GM18505 (cell line): ENCODE results near the gene ACAP2.
"Not testable (repeated sequence)": the region's sequence is repeated elsewhere in the genome, so short reads cannot be mapped to it uniquely, and the experiment has no call there.

Source experiments
- ATAC-seq: cut with Tn5 transposase; IDR thresholded peaks from one replicate; pipeline ENCODE4 v1.9.1; 2021; ENCODE audit not compliant: unreplicated experiment
- POLR2A ChIP-seq: IDR thresholded peaks from 4 replicates; pipeline ENCODE4 v1.6.1; 2011; ENCODE audit warnings: borderline replicate concordance; ENCODE audit not compliant: insufficient read depth, insufficient read length; ENCODE audit errors: extremely low read depth

ACAP2 gene

DNA sequence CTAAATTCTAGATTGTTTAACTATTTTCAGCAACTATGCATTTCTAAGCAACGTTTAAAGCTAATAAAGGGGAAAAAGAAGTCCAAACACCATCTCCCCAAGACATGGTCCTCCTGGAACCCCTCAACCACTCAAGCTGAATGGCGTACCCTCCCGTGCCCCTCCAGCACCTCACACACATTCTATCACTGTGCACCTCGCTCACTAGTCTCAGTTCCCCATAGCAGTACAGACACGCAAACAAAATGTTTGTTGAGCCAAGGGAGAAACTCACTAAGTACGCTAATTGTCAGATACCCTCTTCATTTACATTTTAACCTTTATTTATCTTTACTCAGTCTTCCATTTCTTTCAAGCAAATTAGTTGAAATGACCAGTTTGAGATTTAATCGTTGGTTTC, 48.8 kb downstream of the ACAP2 start:
- no peak for ATAC-seq
- TF ChIP-seq POLR2A, result no peak

DNA sequence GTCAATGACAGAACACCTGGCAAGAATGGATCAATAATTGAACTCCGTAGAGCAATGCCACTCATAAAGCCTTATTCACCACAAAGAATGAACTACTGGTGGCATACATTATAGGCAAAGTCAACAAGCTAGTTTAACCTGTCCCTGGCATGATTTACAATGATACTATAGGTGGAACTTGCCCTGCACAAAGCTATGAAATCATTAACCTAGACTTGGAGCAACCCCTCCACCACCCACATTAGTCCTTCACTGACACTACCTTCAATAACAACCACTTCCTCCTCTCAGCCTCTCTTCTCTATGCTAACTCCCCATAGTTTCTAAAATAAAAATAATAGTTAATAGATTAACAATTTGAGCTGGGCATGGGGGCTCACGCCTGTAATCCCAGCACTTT, 54.4 kb downstream of the ACAP2 start:
- ATAC-seq, result no peak
- no peak for TF ChIP-seq POLR2A

DNA sequence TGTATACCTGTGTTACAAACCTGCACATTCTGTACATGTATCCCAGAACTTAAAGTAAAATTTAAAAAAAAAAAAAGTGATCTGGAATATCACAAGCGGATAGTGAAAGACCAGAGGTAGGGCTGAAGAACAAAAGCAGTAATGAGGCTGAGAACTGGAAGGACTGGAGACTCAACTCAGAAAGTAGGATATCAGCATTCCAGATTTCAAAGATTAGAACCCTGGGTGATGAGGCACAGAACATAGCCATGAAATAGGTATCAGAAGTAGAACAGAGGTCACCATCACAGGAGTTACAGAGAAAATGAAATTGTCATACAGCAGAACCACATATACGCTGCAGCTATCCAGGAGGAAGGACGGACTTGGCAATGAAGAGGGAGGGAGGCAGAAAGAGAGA, 56.1 kb downstream of the ACAP2 start:
- TF ChIP-seq POLR2A, result no peak

DNA sequence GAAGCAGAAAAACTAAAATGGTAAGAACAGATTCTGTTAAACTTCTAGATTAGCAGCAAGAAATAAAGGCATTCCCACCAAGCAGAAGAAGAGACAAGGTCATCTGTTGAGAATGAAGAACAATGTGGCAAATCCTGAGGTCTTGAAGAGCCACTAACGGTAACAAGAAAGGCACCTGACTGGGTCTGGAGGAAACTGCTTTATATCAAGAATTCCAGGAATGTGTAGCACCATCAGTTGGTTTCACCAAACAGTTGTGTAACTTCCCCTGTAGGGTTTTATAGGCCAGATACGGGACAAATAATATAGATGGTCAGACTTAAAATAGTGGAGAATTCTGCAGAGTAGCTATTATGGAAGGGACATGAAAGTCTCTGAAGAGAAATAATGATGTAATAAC, 57.3 kb downstream of the ACAP2 start:
- no peak for TF ChIP-seq POLR2A
- ATAC-seq, result no peak

More for the DNA sequence above, 56.1 kb downstream of the ACAP2 start:
- ATAC-seq, result no peak

DNA sequence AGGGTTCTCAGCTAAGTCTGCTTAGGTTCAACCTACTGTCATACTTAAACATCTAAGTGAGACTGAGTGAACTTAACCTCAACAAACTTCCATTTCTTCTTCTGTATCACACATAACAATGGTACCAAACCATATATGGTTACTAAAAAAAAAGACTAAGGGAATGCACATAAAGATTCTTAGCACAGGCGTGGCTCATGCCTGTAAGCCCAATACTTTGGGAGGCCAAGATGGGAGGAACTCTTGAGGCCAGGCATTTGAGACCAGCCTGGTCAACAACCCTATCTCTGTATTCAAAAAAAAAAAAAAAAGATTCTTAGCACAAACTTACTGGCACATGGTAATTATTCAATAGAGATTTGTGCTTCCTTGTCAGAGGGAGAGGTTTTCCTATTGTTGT, 57.9 kb downstream of the ACAP2 start:
- ATAC-seq, result no peak
- no peak for TF ChIP-seq POLR2A

DNA sequence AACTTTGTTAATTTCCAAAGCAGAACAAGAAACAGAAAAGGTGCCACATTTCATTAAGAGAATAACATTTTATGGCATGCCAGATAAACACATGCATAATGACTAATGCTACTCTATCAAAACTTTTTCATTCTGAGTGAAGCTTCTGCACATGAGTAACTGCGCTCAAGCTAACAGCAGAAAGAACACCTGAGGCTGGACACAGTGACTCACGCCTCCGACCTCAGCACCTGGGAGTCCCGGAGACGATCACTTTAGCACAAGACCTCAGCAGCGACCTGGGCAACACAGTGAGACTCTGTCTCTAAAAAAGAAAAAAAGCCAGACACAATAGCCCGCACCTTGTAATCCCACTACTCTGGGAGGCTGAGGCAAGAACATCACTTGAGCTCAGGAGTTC, 70.6 kb downstream of the ACAP2 start:
- no peak for TF ChIP-seq POLR2A
- no peak for ATAC-seq

DNA sequence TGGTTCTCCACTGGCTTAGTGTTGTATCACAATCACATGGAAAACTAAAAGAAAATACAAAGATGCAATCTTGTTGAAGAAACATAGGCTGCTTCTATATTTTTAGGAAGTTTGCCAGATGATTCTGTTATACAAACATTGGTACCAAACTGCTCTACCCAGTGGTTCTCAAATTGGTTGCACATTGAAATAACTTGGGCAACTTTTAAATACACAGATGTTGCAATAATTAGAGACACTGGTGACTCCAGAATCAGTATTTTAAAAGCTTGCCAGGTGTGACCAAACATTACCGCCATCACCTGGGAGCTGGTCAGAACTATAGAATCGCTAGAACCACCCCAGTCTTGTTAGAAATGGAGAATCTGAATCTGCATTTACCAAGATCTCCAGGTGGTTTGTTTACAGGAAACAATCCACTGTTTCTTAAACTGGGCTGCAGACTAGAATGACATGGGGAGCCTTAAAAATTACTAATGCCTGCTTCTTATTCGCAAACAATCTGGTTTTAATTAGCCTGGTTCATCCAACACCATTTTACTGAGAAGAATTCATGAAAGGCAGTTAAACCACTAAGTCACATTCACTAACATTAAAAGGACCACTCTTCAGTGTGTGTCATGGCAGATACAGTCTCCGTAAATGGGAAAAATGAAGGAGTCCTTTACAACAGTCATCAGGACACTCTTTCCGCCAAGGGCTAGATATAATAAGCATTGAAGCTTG, 76.5 kb downstream of the ACAP2 start:
- no peak for ATAC-seq

DNA sequence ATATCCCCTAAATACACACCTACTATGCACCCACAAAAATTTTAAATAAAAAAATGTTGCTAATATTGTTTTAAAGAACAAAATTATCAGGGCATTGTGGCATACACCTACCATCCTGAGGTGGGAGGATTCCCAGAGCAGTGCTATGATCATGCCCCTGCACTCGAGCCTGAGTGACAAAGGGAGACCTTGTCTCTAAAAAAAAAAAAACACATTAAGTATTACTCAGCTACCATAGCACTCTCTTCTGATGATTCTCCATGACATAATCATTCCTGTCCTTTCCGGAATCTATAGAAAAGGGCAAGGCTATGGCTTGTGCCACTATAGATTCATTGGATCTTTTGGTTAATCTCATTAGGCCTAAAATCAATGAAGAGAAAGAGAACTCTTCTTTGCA, 77.4 kb downstream of the ACAP2 start:
- ATAC-seq, result no peak
- TF ChIP-seq POLR2A, result no peak

More for the DNA sequence above, 76.5 kb downstream of the ACAP2 start:
- TF ChIP-seq POLR2A, result no peak

DNA sequence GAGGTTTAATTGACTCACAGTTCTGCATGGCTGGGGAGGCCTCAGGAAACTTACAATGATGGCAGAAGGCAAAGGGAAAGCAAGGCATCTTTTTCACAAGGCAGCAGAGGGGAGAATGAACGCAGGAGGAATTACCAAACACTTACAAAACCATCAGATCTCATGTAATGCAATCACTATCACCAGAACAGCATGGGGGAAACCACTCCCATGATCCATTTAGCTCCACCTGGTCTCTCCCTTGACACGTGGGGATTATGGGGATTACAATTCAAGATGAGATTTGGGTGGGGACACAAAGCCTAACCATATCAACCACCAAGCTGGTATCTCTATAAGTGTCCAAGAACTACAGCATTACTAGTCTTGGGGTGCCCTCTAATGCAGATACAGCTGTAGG, 85.0 kb downstream of the ACAP2 start:
- not testable (repeated sequence) for ATAC-seq

DNA sequence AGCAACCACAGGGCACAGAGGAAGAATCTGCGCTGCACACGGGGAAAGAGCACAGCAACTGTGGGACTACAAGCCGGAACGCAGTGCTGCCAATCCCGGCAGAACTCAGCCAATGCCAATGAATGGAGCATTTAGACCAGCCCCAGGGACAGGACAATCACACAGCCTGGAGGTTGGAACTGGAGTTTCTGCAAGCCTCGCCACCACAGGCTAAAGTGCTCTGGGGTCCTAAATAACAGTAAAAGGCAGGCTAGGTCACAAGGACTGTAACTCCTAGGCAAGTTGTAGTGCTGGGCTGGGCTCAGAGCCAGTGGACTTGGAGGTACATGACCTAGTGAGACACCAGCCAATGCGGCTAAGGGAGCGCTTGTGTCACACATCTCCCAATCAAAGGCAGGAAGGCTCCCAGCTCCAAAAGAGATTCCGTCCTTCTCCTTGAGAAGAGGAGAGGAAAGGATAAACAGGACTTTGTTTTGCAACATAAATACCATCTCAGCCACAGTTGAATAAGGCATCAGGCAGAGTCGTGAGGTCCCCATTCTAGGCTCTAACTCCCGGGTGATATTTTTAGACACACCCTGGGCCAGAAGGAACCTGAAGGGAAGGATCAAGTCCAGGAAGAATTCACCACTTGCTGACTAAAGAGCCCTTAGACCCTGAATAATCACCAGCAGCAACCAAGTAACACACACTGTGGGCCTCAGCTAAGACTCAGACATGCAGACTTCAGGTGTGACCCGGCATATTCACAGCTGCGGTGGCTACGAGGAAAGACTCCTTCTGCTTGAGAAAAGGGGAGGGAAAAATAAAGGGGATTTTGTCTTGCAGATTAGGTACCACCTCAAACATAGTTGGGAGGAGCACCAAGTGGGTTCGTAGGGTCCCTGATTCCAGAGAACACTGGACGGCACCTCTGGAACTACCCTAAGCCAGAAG, 86.4 kb downstream of the ACAP2 start:
- TF ChIP-seq POLR2A, result no peak
- no peak for ATAC-seq

DNA sequence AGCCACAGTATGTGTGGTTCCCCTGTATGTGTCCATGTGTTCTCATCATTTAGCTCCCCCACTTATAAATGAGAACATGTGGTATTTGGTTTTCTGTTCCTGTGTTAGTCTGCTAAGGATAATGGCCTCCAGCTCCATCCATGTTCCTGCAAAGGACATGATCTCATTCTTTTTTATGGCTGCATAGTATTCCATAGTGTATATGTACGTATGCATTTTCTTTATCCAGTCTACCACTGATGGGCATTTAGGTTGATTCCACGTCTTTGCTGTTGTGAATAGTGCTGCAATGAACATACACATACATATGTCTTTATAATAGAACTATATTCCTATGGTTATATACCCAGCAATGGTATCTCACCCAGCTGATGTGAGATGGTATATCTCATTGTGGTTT, 88.8 kb downstream of the ACAP2 start:
- ATAC-seq, result not testable (repeated sequence)

DNA sequence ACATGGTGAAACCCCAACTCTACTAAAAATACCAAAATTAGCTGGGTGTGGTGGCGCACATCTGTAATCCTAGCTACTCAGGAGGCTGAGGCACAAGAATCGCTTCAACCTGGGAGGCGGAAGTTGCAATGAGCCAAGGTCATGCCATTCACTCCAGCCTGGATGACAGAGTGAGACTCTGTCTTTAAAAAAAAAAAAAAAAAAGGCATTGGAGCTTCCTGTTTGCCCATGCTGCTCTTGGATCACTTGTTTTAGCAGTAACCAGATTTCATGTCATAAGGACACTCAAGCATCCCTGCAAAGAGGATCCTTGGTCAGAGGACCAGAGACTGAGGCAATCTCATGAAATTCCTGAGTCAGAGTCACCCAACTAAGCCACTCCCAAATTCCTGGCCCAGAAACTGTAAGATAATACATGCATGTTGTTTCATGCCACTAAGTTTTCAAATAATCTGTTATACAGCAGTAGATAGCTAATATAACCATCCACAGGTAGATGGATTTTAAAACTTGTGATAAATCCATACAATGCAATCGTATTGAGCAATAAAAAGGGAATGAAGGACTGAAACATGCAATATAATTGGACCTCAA, 89.8 kb downstream of the ACAP2 start:
- no peak for ATAC-seq
- no peak for TF ChIP-seq POLR2A

DNA sequence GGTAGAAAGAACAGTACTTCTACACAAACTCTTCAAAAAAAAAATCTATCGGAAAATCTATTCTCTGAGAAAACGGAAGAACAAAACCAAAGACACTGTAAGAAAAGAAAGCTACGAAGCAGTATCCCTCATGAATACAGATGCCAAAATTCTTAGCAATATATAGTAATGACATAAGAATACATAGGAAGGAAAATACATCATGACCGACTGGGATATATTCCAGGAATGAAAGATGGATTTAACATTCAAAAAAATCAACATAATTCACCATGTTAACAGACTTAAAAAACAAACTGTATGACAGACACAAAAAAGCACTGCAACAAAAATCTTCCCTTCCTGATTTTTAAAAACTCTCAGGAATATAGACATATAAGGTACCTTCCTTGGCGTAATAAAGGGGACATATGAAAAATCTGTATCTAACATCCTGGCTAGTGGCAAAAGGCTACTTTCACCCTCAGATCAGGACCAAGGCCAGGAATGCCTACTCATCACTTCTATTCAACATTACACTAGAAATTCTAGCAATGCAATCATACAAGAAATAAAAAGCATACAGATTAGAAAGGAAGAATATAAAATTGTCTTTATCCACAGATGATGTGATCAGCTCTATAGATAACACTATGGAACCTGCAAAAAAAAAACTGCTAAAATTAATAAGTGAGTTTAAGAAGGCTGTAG, 94.2 kb downstream of the ACAP2 start:
- no peak for TF ChIP-seq POLR2A
- ATAC-seq, result no peak

DNA sequence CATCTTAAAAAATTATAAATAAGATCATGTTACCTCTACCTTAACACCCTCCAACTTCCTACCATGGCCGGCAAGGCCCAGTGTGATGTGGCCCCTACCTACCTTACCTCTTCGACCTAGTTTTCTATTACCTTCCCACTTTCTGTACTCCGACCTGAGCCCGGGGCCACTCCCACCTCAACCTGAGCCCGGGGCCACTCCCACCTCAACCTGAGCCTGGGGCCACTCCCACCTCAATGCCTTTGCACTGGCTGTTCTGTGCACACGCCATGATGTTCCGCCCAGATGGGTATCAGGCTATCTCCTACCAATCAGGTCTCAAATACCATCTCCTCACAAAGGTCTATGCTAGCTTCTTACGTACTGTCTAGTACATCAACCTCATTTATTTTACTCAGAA, 105.1 kb downstream of the ACAP2 start:
- no peak for TF ChIP-seq POLR2A

DNA sequence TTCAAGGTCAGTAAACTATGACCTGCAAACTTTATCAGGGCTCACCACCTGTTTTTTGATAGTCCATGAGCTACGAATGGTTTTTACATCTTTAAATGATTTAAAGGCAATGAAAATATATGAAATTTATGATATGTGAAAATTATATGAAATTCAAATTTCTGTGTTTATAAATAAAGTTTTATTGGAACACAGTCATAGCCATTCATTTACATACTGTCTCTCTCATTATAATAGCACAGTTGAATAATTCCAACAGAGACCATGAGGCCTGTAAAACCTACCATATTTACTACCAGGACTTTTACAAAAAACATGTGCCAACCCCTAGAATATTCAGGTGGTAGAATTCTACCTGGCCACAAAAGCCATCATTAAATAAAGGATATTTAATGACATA, 107.9 kb downstream of the ACAP2 start:
- ATAC-seq, result no peak
- TF ChIP-seq POLR2A, result no peak

More for the DNA sequence above, 105.1 kb downstream of the ACAP2 start:
- ATAC-seq, result no peak
